Caco-2 (cell line): ENCODE results near the gene MMEL1. TPM values are rescaled to one million over a fixed set of nuclear protein-coding genes. Genes with fewer than 3 reads are reported as not detected.

ENCODE experiments used
- BruUV-seq: library from RNA; stranded (reverse); fragments of 400-500 nt; replicated peaks from 2 replicates; lab custom pipeline; 2021; lab: Mats Ljungman, UMichigan
- CTCF ChIA-PET: fragments of 300-600 bp; sonication (Branson Sonifier 250); formaldehyde crosslinking; loops from one replicate; lab custom pipeline; 2022; ENCODE audit warnings: antibody characterized with exemption; lab: Charles Lee
- POLR2A ChIA-PET: fragments of 300-600 bp; sonication (Branson Sonifier 250); formaldehyde crosslinking; loops from one replicate; lab custom pipeline; 2022; ENCODE audit warnings: antibody characterized with exemption; lab: Charles Lee
- DNase-seq, 2 experiments: peaks; one replicate each; pipeline versions ENCODE4 v3.0.0 to v3.0.0-alpha.2; 2020 to 2022
- H3K27me3 ChIP-seq: replicated peaks from 2 replicates; pipeline ENCODE4 v1.6.0; 2011; ENCODE audit warnings: low read length; ENCODE audit not compliant: control insufficient read depth, insufficient read depth
- H3K36me3 ChIP-seq: 2 replicates; pipeline ENCODE4 v1.5.1; 2011; ENCODE audit warnings: low read length; ENCODE audit not compliant: control insufficient read depth, insufficient read depth
- H3K4me1 ChIP-seq: fragments of 250-450 bp; sonication (Bioruptor Pico); 2 replicates; pipeline ENCODE4 v1.5.1; 2020; ENCODE audit warnings: mild to moderate bottlenecking
- H3K4me3 ChIP-seq: 2 replicates; pipeline ENCODE4 v1.5.1; 2011; ENCODE audit warnings: low read depth, mild to moderate bottlenecking, control low read depth, low read length
- H3K9me3 ChIP-seq: fragments of 250-450 bp; sonication (Bioruptor Pico); 2 replicates; pipeline ENCODE4 v1.5.1; 2020; ENCODE audit warnings: mild to moderate bottlenecking, moderate library complexity
- H3K27ac Mint-ChIP-seq: one replicate; pipeline ENCODE4 v1.8.0; 2022; ENCODE audit warnings: mixed read lengths; ENCODE audit not compliant: unreplicated experiment
- H3K27me3 Mint-ChIP-seq: one replicate; pipeline ENCODE4 v1.8.0; 2022; ENCODE audit warnings: mixed read lengths; ENCODE audit not compliant: insufficient read depth, unreplicated experiment
- H3K36me3 Mint-ChIP-seq: one replicate; pipeline ENCODE4 v1.8.0; 2022; ENCODE audit warnings: mild to moderate bottlenecking, mixed read lengths; ENCODE audit not compliant: insufficient read depth, unreplicated experiment
- H3K4me1 Mint-ChIP-seq: one replicate; pipeline ENCODE4 v1.8.0; 2022; ENCODE audit warnings: low read depth, mixed read lengths; ENCODE audit not compliant: unreplicated experiment
- H3K4me3 Mint-ChIP-seq: one replicate; pipeline ENCODE4 v1.8.0; 2022; ENCODE audit warnings: mild to moderate bottlenecking, moderate library complexity, mixed read lengths; ENCODE audit not compliant: unreplicated experiment
- H3K9me3 Mint-ChIP-seq: one replicate; pipeline ENCODE4 v1.8.0; 2022; ENCODE audit warnings: mixed read lengths; ENCODE audit not compliant: unreplicated experiment
- CTCF ChIP-seq, 2 experiments: fragments of 200-600 bp in 1 of 2; IDR thresholded peaks; 1 replicate in 1 of 2; 2 replicates in 1 of 2; pipeline versions ENCODE4 v1.5.1 to v1.8.0; 2011 to 2022; ENCODE audit warnings: antibody characterized with exemption in 1 of 2, control low read depth in 1 of 2, inconsistent platforms in 1 of 2, low read depth in 1 of 2, low read length in 1 of 2, mild to moderate bottlenecking in 1 of 2, moderate library complexity in 1 of 2; ENCODE audit not compliant: insufficient read depth in 1 of 2, severe bottlenecking in 1 of 2, unreplicated experiment in 1 of 2
- intact Hi-C: fragments of 100-400 bp; cut with micrococcal nuclease; formaldehyde crosslinking; loops from one replicate; pipeline ENCODE4 v1.10.0; 2022; ENCODE audit not compliant: unreplicated experiment
- total RNA-seq: library from RNA; stranded (reverse); gene quantifications from 2 replicates; pipeline ENCODE4 v1.2.3, GENCODE V29; 2022

The MMEL1 gene
- total RNA-seq, 1 experiment from 2014 or later: not detected

DNA sequence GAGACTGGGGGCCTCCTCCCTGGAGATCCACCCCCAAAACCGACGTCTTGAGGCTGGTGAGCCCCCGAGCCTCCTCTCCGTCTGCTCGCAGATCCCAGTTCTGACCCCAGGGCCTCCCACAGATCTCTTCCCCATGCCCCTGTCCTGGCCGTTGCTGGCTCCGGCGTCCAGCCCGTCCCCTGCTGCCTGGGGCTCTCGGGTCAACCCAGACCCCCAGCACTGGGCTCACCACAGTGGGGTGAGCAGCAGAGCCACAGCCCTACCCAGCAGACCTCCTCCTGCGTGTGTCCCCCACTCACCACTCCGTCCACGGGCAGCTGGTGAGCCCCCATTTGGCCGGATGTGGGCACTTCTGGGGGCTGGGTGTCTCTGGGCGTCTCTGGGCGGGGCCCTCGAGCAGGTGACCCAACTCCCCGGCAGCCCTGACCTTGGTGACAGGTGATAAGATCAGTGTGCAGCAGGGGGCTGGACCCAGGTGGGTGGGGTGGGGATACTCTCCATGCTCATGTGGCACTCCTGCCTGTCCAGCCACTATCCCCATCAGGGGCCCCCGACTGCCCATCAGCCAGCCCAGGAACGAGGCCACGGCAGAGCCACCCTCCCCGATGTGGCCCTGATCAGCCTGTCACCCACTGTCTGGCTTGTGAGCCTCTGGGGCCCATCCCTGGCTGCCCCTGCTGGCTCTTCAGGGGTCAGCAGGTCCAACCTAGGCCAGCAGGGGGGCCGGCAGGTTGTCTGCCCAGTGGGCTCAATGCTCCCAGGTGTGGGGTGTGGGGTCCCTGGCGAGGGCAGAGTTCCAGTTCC is 75.9 kb downstream of the MMEL1 start:
- Mint-ChIP-seq H3K4me3 (peak overlapping the region; percentile 75), H3K36me3 (no peaks in the 10 kb centered on the region), H3K4me1 (no peaks in the 10 kb centered on the region), H3K27me3 (peaks cover 2% of the 10 kb centered on the region), H3K9me3 (no peaks in the 10 kb centered on the region), H3K27ac (peak overlapping the region; percentile 53)
- Histone ChIP-seq H3K4me3 (peak overlapping the region; percentile 2), H3K4me1 (no peaks in the 10 kb centered on the region), H3K36me3 (no peaks in the 10 kb centered on the region), H3K27me3 (no peaks in the 10 kb centered on the region), H3K9me3 (no peaks in the 10 kb centered on the region)
- no TSS peak for BruUV-seq
- CTCF ChIA-PET: no interaction called here
- peak in 1 of 2 experiments; percentile 33 for DNase-seq
- intact Hi-C loops: no loop called here
- POLR2A ChIA-PET: no interaction called here
- no peak for TF ChIP-seq CTCF (IDR thresholded peaks at IDR 0.05; ENCODE audit: insufficient read depth in 1 of 2, low read depth in 1 of 2, low read length in 1 of 2, severe bottlenecking in 1 of 2, unreplicated experiment in 1 of 2)

GRCh38 chr1:2556277-2556677 is 76.5 kb downstream of the MMEL1 start, which contains the start of gene TNFRSF14:
Gene TNFRSF14, plus strand, starts transcription at chr1:2556371. Its CDS starts 294 bp downstream, at chr1:2556665.
- intact Hi-C loops: no loop called here
- peak in 1 of 2 experiments; percentile 22 for DNase-seq
- no peaks in the 10 kb centered on the region for H3K4me1 ChIP-seq
- H3K9me3 ChIP-seq: no peaks in the 10 kb centered on the region
- peaks cover 2% of the 10 kb centered on the region for H3K27me3 Mint-ChIP-seq
- H3K4me1 Mint-ChIP-seq: no peaks in the 10 kb centered on the region
- H3K27ac Mint-ChIP-seq: peak within 1 kb of the TSS; percentile 53
- H3K36me3 ChIP-seq: no peaks in the 10 kb centered on the region
- H3K27me3 ChIP-seq: no peaks in the 10 kb centered on the region
- H3K9me3 Mint-ChIP-seq: no peaks in the 10 kb centered on the region
- no TSS peak for BruUV-seq
- H3K4me3 ChIP-seq: peak within 1 kb of the TSS; percentile 2
- H3K36me3 Mint-ChIP-seq: no peaks in the 10 kb centered on the region
- POLR2A ChIA-PET: no interaction called here
- peak within 1 kb of the TSS; percentile 75 for H3K4me3 Mint-ChIP-seq
- CTCF ChIA-PET: interaction anchor here (1.3 kb wide), 1 partner anchor 30 kb away, joined by 3 read pairs; no protein-coding TSS in a partner anchor
- no peak for TF ChIP-seq CTCF (IDR thresholded peaks at IDR 0.05; ENCODE audit: insufficient read depth in 1 of 2, low read depth in 1 of 2, low read length in 1 of 2, severe bottlenecking in 1 of 2, unreplicated experiment in 1 of 2)

DNA sequence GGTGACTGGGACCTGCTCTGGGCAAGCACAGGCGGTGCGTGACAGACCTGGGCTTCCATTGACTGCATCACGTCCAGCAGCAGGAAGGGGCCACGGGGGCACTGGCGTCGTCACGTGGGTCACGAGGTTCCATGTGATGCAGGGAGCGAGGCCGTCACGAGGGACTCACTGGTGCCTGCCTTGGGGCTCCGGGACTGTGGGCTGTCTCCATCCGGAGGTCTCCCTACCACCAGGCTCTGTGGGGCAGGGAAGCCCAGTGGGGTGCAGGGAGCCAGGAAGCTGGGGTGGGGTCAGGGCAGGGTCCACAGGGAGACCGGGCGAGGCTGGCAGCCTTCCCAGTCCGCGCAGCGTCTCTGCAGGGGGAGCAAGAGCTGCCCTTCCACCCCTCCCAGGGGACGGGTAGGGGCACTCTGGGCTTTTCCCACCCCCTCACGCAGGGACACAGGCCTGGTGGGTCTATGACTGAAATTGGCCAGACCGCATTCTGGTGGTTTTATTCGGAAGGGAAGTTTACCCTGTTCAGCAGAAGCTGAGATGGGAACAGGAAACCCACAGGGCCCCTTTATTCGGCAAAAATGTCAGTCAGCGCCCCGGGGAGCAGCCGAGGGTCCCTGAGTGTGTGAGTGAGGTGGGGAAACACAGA is 77.1 kb downstream of the MMEL1 start:
- CTCF ChIA-PET: interaction anchor here (0.6 to 1.3 kb wide), 3 partner anchors 29 to 232 kb away, joined by 3 read pairs; partner anchors contain the start of gene PANK4
- BruUV-seq: no TSS peak
- POLR2A ChIA-PET: no interaction called here
- H3K4me1 ChIP-seq: no peaks in the 10 kb centered on the region
- Mint-ChIP-seq H3K4me3 (peak overlapping the region; percentile 75), H3K36me3 (no peaks in the 10 kb centered on the region), H3K27me3 (peaks cover 2% of the 10 kb centered on the region), H3K4me1 (no peaks in the 10 kb centered on the region), H3K27ac (peak overlapping the region; percentile 53), H3K9me3 (no peaks in the 10 kb centered on the region)
- no peaks in the 10 kb centered on the region for H3K36me3 ChIP-seq
- no peaks in the 10 kb centered on the region for H3K27me3 ChIP-seq
- H3K4me3 ChIP-seq: peak overlapping the region; percentile 2
- no peaks in the 10 kb centered on the region for H3K9me3 ChIP-seq
- intact Hi-C loops: no loop called here
- peak in 1 of 2 experiments; percentile 46 for DNase-seq
- TF ChIP-seq CTCF (IDR thresholded peaks at IDR 0.05; ENCODE audit: insufficient read depth in 1 of 2, low read depth in 1 of 2, low read length in 1 of 2, severe bottlenecking in 1 of 2, unreplicated experiment in 1 of 2): no peak
